ENCODE data around the gene SUGCT.
"Not testable (repeated sequence)": the region's sequence is repeated elsewhere in the genome, so short reads cannot be mapped to it uniquely, and the experiment has no call there.

Gene SUGCT

GRCh38 chr7:40611095-40611871 lies 476.5 kb downstream of the SUGCT start:
- no peak overlapping the region for H3K27ac ChIP-seq (ENCODE audit: low read depth, low read length, severe bottlenecking)
- no peaks in the 10 kb centered on the region for H3K4me1 ChIP-seq (ENCODE audit: control insufficient read depth, insufficient read depth, low read length, poor library complexity, severe bottlenecking)
- WGBS, 2 experiments (ENCODE audit: insufficient coverage in 2 of 2) = 100% methylated on average over 1 of the region's 2 CpGs; no CpG with 5 or more reads in 1 of the 2 experiments
- H3K36me3 ChIP-seq (ENCODE audit: control insufficient read depth, insufficient read depth, low read length) = no peaks in the 10 kb centered on the region
- no peak overlapping the region for H3K4me3 ChIP-seq (ENCODE audit: extremely low read depth, insufficient read depth, low read length, poor library complexity, severe bottlenecking)
- no peaks in the 10 kb centered on the region for H3K9me3 ChIP-seq (ENCODE audit: control insufficient read depth, low read length)

GRCh38 chr7:40612298-40612697 lies 477.5 kb downstream of the SUGCT start:
- WGBS, 2 experiments (ENCODE audit: insufficient coverage in 2 of 2) = no CpG with 5 or more reads among the region's 2 CpGs
- Histone ChIP-seq H3K27ac (ENCODE audit: low read depth, low read length, severe bottlenecking) (no peak overlapping the region), H3K4me1 (ENCODE audit: control insufficient read depth, insufficient read depth, low read length, poor library complexity, severe bottlenecking) (no peaks in the 10 kb centered on the region), H3K36me3 (ENCODE audit: control insufficient read depth, insufficient read depth, low read length) (no peaks in the 10 kb centered on the region), H3K4me3 (ENCODE audit: extremely low read depth, insufficient read depth, low read length, poor library complexity, severe bottlenecking) (no peak overlapping the region), H3K9me3 (ENCODE audit: control insufficient read depth, low read length) (no peaks in the 10 kb centered on the region)

GRCh38 chr7:40619647-40620046 lies 484.8 kb downstream of the SUGCT start:
- no CpG with 5 or more reads among the region's 1 CpG for WGBS, 2 experiments (ENCODE audit: insufficient coverage in 2 of 2)
- no peaks in the 10 kb centered on the region for H3K4me1 ChIP-seq (ENCODE audit: control insufficient read depth, insufficient read depth, low read length, poor library complexity, severe bottlenecking)

GRCh38 chr7:40621592-40621998 lies 486.8 kb downstream of the SUGCT start:
- Histone ChIP-seq H3K4me1 (ENCODE audit: control insufficient read depth, insufficient read depth, low read length, poor library complexity, severe bottlenecking) (no peaks in the 10 kb centered on the region), H3K27ac (ENCODE audit: low read depth, low read length, severe bottlenecking) (no peak overlapping the region), H3K9me3 (ENCODE audit: control insufficient read depth, low read length) (no peaks in the 10 kb centered on the region), H3K4me3 (ENCODE audit: extremely low read depth, insufficient read depth, low read length, poor library complexity, severe bottlenecking) (no peak overlapping the region), H3K36me3 (ENCODE audit: control insufficient read depth, insufficient read depth, low read length) (no peaks in the 10 kb centered on the region)
- 84 to 92% methylated on average over 3 of the region's 4 CpGs for WGBS, 2 experiments (ENCODE audit: insufficient coverage in 2 of 2)

More at GRCh38 chr7:40619647-40620046, 484.8 kb downstream of the SUGCT start:
- no peak overlapping the region for H3K27ac ChIP-seq (ENCODE audit: low read depth, low read length, severe bottlenecking)
- H3K36me3 ChIP-seq (ENCODE audit: control insufficient read depth, insufficient read depth, low read length) = no peaks in the 10 kb centered on the region
- no peaks in the 10 kb centered on the region for H3K9me3 ChIP-seq (ENCODE audit: control insufficient read depth, low read length)
- no peak overlapping the region for H3K4me3 ChIP-seq (ENCODE audit: extremely low read depth, insufficient read depth, low read length, poor library complexity, severe bottlenecking)

DNA sequence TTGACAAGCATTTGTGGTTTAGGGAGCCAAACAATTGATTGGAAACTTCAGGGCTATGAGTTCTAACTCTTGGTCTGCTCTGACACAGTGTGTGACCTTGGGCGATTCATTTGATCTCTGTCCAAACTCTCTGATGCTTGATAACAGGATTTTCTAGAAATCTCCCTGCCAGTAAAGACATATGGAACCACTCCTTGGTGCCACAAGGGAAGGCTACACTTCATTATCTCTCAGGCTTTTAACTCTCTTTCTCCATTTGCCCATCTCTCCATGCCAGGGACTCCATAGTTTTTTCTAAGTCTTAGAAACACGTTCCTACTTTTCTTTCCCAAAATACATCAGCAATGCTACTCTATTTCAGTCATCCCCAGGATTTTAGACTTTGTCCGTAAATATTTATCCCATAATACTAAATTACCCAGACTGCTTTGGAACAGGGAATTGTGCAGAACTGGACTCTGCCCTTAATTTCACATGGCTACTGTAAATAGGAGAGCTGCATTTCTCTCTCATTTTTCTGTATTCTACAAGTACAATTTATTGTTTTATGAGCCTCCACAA lies 488.2 kb downstream of the SUGCT start:
- Histone ChIP-seq H3K4me3 (ENCODE audit: extremely low read depth, insufficient read depth, low read length, poor library complexity, severe bottlenecking) (no peak overlapping the region), H3K9me3 (ENCODE audit: control insufficient read depth, low read length) (no peaks in the 10 kb centered on the region), H3K27ac (ENCODE audit: low read depth, low read length, severe bottlenecking) (no peak overlapping the region), H3K36me3 (ENCODE audit: control insufficient read depth, insufficient read depth, low read length) (no peaks in the 10 kb centered on the region), H3K4me1 (ENCODE audit: control insufficient read depth, insufficient read depth, low read length, poor library complexity, severe bottlenecking) (no peaks in the 10 kb centered on the region)
- 92 to 94% methylated on average over 2 to 3 of the region's 3 CpGs for WGBS, 2 experiments (ENCODE audit: insufficient coverage in 2 of 2)

- H3K27ac ChIP-seq (ENCODE audit: low read depth, low read length, severe bottlenecking) = no peak overlapping the region
- no peak overlapping the region for H3K4me3 ChIP-seq (ENCODE audit: extremely low read depth, insufficient read depth, low read length, poor library complexity, severe bottlenecking)
- 80 to 89% methylated on average over 1 to 2 of the region's 2 CpGs for WGBS, 2 experiments (ENCODE audit: insufficient coverage in 2 of 2)
- H3K4me1 ChIP-seq (ENCODE audit: control insufficient read depth, insufficient read depth, low read length, poor library complexity, severe bottlenecking) = no peaks in the 10 kb centered on the region
- no peaks in the 10 kb centered on the region for H3K9me3 ChIP-seq (ENCODE audit: control insufficient read depth, low read length)
- no peaks in the 10 kb centered on the region for H3K36me3 ChIP-seq (ENCODE audit: control insufficient read depth, insufficient read depth, low read length)
Measured at GRCh38 chr7:40623863-40624262, 489.1 kb downstream of the SUGCT start.

DNA sequence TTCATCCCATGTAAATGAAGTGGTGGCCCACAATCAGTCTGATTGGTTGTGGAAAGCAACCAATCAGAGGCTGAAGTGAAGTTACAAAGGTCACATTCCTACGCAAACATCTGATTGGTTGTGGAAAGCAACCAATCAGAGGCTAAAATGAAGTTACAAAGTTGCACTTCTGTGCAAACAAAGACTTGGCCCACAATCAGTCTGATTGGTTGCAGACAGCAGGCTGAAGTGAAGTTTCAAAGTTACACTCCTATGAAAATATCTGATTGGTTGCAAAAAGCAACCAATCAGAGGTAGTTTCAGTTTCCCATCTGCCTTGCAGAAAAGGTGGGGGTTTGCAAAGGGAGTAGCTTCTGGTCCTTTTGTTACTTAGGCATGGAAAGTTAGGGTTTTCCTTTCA lies 492.6 kb downstream of the SUGCT start:
- not testable (repeated sequence) for H3K4me3 ChIP-seq (ENCODE audit: extremely low read depth, insufficient read depth, low read length, poor library complexity, severe bottlenecking); H3K4me1 ChIP-seq (ENCODE audit: control insufficient read depth, insufficient read depth, low read length, poor library complexity, severe bottlenecking); H3K9me3 ChIP-seq (ENCODE audit: control insufficient read depth, low read length); H3K36me3 ChIP-seq (ENCODE audit: control insufficient read depth, insufficient read depth, low read length); H3K27ac ChIP-seq (ENCODE audit: low read depth, low read length, severe bottlenecking)
- WGBS, 2 experiments (ENCODE audit: insufficient coverage in 2 of 2) = 92 to 100% methylated on average over 1 of the region's 1 CpG

GRCh38 chr7:40629891-40630290 lies 495.1 kb downstream of the SUGCT start:
- H3K4me3 ChIP-seq (ENCODE audit: extremely low read depth, insufficient read depth, low read length, poor library complexity, severe bottlenecking) = no peak overlapping the region
- 90 to 96% methylated on average over 4 of the region's 5 CpGs for WGBS, 2 experiments (ENCODE audit: insufficient coverage in 2 of 2)
- H3K36me3 ChIP-seq (ENCODE audit: control insufficient read depth, insufficient read depth, low read length) = no peaks in the 10 kb centered on the region
- no peaks in the 10 kb centered on the region for H3K4me1 ChIP-seq (ENCODE audit: control insufficient read depth, insufficient read depth, low read length, poor library complexity, severe bottlenecking)
- no peaks in the 10 kb centered on the region for H3K9me3 ChIP-seq (ENCODE audit: control insufficient read depth, low read length)
- H3K27ac ChIP-seq (ENCODE audit: low read depth, low read length, severe bottlenecking) = no peak overlapping the region

DNA sequence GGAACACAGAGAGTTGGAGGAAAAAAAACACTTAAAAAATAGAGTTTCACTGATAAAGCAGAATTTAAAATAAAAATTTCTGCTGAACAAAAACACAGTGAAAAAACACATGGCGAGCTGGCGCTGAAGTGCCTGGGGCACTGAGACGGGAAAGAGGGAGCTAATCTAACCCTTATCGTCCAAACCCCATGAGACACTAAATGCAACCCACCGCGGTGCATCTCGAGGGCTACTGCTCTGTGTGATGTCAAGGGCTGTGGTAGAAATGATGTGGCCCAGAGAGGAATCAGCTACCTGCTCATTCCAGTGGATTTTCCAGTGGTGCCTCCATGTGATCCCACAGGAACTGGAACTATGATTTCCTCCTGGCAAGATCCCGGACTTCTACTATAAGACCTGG lies 499.3 kb downstream of the SUGCT start:
- no peaks in the 10 kb centered on the region for H3K9me3 ChIP-seq (ENCODE audit: control insufficient read depth, low read length)
- H3K36me3 ChIP-seq (ENCODE audit: control insufficient read depth, insufficient read depth, low read length) = no peaks in the 10 kb centered on the region
- H3K4me1 ChIP-seq (ENCODE audit: control insufficient read depth, insufficient read depth, low read length, poor library complexity, severe bottlenecking) = no peaks in the 10 kb centered on the region
- no peak overlapping the region for H3K27ac ChIP-seq (ENCODE audit: low read depth, low read length, severe bottlenecking)
- WGBS, 2 experiments (ENCODE audit: insufficient coverage in 2 of 2) = 95 to 96% methylated on average over 4 to 5 of the region's 8 CpGs
- no peak overlapping the region for H3K4me3 ChIP-seq (ENCODE audit: extremely low read depth, insufficient read depth, low read length, poor library complexity, severe bottlenecking)

- H3K4me3 ChIP-seq (ENCODE audit: extremely low read depth, insufficient read depth, low read length, poor library complexity, severe bottlenecking) = no peak overlapping the region
- H3K9me3 ChIP-seq (ENCODE audit: control insufficient read depth, low read length) = no peaks in the 10 kb centered on the region
- no peaks in the 10 kb centered on the region for H3K4me1 ChIP-seq (ENCODE audit: control insufficient read depth, insufficient read depth, low read length, poor library complexity, severe bottlenecking)
- no peak overlapping the region for H3K27ac ChIP-seq (ENCODE audit: low read depth, low read length, severe bottlenecking)
- 80 to 92% methylated on average over 2 to 4 of the region's 7 CpGs for WGBS, 2 experiments (ENCODE audit: insufficient coverage in 2 of 2)
- no peaks in the 10 kb centered on the region for H3K36me3 ChIP-seq (ENCODE audit: control insufficient read depth, insufficient read depth, low read length)
Measured at GRCh38 chr7:40638545-40639320, 503.9 kb downstream of the SUGCT start.
